Right lobe of liver (tissue), 4 donors: ENCODE data around the gene FCER1G.
"Not testable (repeated sequence)": the region's sequence is repeated elsewhere in the genome, so short reads cannot be mapped to it uniquely, and the experiment has no call there.

ENCODE experiments used
- CTCF ChIP-seq, 4 donors: fragments of 200-600 bp in 3 of 4; fragments of 450-650 bp in 1 of 4; IDR thresholded peaks; one replicate each; pipeline versions ENCODE4 v1.5.1 to v1.8.0; 2016 to 2022; ENCODE audit warnings: antibody characterized with exemption in 4 of 4, mild to moderate bottlenecking in 2 of 4
- POLR2A ChIP-seq: fragments of 450-650 bp; IDR thresholded peaks from one replicate; pipeline ENCODE4 v1.6.1; 2017; ENCODE audit warnings: antibody characterized with exemption, mild to moderate bottlenecking
- donor health status: DM: no; HTN: no; CAD: no.
- donor health status: DM: no; HTN: no; CAD: no.
- donor health status: DM: no; HTN: yes; CAD: no.

GRCh38 chr1:161250100-161250499 lies 35.0 kb downstream of the FCER1G start:
- TF ChIP-seq CTCF (IDR thresholded peaks at IDR 0.05); POLR2A: not testable (repeated sequence)
